ENCODE results near the gene IQCH.

DNA sequence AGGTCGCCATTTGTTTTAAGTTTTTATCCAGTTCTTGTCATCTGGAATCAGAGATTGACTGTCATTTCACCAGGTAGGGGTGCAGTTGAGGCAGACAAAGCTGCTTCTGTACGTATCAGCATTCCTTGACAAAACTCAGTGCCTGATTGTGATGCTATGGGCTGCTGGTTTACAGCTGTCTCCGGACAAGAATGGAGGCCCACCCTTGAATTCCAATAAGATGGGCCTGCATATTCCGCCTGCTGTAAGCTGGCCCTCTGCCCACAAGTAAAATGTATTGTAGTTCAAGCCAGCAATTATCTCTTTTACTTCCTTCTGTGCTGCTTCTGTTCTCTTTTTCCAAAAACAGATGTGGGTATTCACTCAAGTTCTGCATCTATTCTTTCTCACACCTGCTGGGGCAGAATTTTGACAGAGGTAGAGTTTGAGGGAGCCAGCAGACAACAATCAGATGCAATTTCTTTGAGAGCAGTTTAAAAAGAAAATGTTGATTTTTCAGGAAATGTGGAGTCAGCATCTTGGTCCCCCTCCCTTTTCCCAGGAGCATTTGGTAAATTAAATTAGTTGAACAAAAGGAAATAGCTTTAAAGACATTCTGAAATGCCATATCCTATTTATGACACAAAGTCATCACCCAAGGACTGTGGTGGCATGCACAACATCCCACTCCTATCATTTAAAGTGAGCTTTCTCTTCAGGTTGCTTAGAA, 53.5 kb downstream of the IQCH start:
- TF ChIP-seq ZNF274 (IDR thresholded peaks at IDR 0.05; ENCODE audit: low read depth, low read length): no peak
- TF ChIP-seq YY1 (IDR thresholded peaks at IDR 0.05; ENCODE audit: insufficient read depth, insufficient read length): no peak

Data from NT2/D1 (cell line).